ENCODE results near the gene DUOXA2. TPM values are rescaled to one million over a fixed set of nuclear protein-coding genes. Genes with fewer than 3 reads are reported as not detected.
A peak's percentile ranks its signal among the peaks of the same experiment; 100 is the strongest.

Gene DUOXA2
- total RNA-seq, 2 donors from 2014 or later: not detected

DNA sequence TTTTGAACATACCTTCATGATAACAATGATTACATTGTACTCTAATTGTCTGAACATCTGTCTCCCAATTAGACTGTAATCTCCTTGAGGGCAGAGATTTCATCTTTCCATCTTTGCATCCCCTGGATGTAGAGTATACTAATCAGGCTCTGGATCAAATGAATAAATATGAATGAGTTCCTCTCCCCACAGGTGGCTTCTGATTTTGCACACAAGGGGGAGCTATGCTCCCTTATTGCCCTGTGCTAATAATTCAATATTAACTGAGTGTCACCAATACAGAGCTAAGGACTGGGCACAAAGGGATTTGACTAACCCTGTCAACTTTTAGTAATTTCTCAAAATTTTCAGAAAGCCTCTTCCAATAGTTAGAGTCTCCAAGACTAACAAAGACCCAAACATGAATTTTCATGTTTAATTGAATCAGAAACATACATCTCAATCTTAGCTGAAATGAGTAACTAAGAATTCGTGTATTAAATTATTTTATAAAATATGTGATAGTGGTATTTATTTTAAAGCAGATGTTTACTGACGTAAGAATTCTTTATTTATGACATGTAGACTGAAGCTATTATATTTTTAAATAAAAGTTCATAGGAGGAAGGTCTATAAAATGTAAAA is 12.5 kb downstream of the DUOXA2 start:
- Histone ChIP-seq H3K27me3 (peaks cover 0 to 6% of the 10 kb centered on the region in 2 donors), H3K4me1 (peaks cover 0 to 15% of the 10 kb centered on the region in 2 donors), H3K4me3 (no peak overlapping the region), H3K27ac (no peak overlapping the region), H3K36me3 (no peaks in the 10 kb centered on the region), H3K9me3 (no peaks in the 10 kb centered on the region)
- no peak for DNase-seq (ENCODE audit: low spot score)
- TF ChIP-seq, protein P1, sequence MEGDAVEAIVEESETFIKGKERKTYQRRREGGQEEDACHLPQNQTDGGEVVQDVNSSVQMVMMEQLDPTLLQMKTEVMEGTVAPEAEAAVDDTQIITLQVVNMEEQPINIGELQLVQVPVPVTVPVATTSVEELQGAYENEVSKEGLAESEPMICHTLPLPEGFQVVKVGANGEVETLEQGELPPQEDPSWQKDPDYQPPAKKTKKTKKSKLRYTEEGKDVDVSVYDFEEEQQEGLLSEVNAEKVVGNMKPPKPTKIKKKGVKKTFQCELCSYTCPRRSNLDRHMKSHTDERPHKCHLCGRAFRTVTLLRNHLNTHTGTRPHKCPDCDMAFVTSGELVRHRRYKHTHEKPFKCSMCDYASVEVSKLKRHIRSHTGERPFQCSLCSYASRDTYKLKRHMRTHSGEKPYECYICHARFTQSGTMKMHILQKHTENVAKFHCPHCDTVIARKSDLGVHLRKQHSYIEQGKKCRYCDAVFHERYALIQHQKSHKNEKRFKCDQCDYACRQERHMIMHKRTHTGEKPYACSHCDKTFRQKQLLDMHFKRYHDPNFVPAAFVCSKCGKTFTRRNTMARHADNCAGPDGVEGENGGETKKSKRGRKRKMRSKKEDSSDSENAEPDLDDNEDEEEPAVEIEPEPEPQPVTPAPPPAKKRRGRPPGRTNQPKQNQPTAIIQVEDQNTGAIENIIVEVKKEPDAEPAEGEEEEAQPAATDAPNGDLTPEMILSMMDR (IDR thresholded peaks at IDR 0.05): peak in 1 of 2 donors; percentile 63

DNA sequence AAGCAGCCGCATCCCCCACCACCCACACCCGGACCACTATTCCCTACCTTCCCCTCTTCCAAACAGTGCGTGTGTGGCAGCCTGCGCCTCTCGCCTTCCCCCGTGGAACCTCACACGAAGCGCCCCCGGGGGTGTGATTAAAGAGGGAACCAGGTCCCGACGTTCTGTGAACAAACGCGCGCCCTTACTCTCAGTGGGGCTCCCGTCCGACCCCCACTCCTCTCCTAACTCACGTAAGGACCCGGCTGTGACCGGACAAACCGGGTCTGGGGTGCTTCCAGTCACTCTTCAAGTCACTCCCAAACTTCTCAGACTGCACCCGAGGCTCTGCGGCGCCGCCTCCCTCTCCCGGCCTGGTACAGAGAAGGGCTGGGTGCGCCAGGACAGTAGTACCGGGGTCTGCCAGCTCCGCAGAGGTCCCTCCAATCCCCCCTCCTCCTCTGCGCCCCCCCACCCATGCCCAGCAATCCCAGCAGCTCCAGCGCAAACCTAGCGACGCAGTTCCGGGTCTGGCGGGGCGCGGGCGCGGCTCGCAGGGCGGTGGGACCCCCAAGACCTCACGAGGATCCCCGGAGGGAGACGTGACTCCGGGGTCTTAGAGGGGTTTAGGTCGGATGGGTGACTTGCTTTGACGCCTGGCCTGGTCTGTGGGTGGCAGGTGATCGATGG is 15.0 kb downstream of the DUOXA2 start:
- H3K4me3 ChIP-seq: peak overlapping the region; percentile 20 to 48
- no peak overlapping the region for H3K27ac ChIP-seq
- no peaks in the 10 kb centered on the region for H3K36me3 ChIP-seq
- TF ChIP-seq, protein P1 (IDR thresholded peaks at IDR 0.05): no peak
- H3K9me3 ChIP-seq: no peaks in the 10 kb centered on the region
- H3K4me1 ChIP-seq: peaks cover 0 to 15% of the 10 kb centered on the region in 2 donors
- peaks cover 0 to 6% of the 10 kb centered on the region in 2 donors for H3K27me3 ChIP-seq
- DNase-seq (ENCODE audit: low spot score): no peak

DNA sequence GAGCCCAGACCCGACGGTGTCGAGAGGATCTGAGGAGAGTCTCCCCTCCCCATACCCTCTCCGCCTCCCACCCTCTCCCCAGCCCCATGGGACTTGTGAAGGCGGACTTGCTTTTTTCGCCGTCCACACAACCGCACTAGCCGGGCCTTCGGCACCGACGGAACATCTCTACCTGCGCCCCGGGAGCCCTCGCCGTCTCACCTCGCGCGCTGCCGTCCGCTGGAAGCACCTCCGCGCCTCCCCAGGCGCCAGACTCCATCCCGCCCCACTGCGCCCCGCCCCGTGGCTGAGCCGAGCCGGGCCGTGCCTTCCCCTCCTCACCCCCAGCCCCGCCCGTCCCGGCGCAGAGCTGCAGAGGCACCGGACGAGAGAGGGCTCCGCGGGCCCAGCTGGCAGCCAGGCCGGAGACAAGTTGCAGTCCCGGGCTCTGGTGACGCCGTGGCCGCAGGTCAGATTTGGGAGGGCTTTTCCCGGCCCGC is 15.6 kb downstream of the DUOXA2 start, which contains the start of the genes DUOX1 and DUOXA1:
TSS of gene DUOX1 (plus strand) at position 344 of the 479 bp plus-strand sequence. CDS start 1,973 bp downstream, outside the sequence.
TSS of gene DUOXA1 (minus strand) at position 229 of the 479 bp plus-strand sequence. CDS start 6,865 bp downstream, outside the sequence.
- TF ChIP-seq, protein P1 (IDR thresholded peaks at IDR 0.05): no peak
- no peaks in the 10 kb centered on the region for H3K9me3 ChIP-seq
- DNase-seq (ENCODE audit: low spot score): no peak
- peaks cover 0 to 15% of the 10 kb centered on the region in 2 donors for H3K4me1 ChIP-seq
- no peaks in the 10 kb centered on the region for H3K36me3 ChIP-seq
- peak within 1 kb of the TSS; percentile 20 to 48 for H3K4me3 ChIP-seq
- peaks cover 0 to 6% of the 10 kb centered on the region in 2 donors for H3K27me3 ChIP-seq
- no peak within 1 kb of the TSS for H3K27ac ChIP-seq

DNA sequence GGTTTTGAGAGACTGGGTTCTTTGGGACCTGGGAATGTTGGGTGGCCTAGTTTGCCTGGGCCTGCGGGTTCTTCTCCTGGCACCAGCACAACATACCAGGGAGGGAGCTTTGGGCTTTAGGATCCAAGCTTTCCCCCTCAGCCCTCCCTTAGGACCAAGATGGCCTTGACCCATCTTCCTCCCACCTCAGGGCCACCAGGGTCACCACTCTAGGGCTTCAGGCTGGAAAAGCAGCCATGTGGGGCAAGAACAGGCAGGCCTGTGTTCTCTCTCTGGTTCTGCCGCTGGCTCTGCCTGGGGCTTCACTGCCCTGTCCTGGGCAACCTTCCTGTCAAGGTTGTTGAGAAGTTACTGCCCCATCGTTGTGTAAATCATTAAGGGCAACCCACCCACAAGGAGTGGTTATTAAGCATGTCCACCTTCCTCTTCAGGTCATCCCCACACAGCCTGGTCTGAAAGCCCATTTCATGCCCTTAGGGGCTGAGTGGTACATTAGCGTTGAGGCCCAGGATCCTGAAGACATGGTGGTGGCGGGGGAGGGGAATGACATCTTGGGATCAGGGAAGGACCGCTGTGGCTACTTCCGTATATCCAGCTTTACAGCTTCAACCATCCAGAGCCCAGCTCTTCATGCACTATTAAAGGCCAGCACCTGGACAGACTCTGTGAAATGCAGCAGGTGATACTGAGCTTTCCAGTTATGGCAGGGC is 16.3 kb downstream of the DUOXA2 start:
- H3K27ac ChIP-seq: no peak overlapping the region
- peaks cover 0 to 21% of the 10 kb centered on the region in 2 donors for H3K4me1 ChIP-seq
- H3K4me3 ChIP-seq: peak overlapping the region; percentile 20 to 48
- TF ChIP-seq, protein P1 (IDR thresholded peaks at IDR 0.05): no peak
- H3K27me3 ChIP-seq: peaks cover 0 to 11% of the 10 kb centered on the region in 2 donors
- no peaks in the 10 kb centered on the region for H3K36me3 ChIP-seq
- no peak for DNase-seq (ENCODE audit: low spot score)
- no peaks in the 10 kb centered on the region for H3K9me3 ChIP-seq

DNA sequence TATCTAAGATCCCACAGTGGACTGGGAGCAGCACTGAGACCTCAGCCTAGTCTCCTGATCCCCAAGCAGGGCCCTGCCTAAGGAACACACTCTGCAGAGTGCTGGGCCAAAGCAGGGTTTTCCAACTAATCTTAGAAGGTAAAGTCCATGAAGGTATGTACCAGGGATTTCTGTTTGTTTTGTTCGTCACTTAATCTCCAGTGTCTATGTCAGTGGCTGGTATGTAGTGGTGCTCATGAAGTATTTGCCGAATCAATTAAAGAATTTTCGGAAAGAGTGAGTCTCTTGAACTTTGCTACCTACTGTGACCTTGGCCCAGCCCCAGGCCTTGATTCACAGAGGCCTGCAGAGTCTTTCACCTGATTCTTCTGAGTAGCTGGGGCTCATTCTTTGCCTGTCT is 17.4 kb downstream of the DUOXA2 start:
- Histone ChIP-seq H3K27ac (no peak overlapping the region), H3K27me3 (peaks cover 0 to 11% of the 10 kb centered on the region in 2 donors), H3K4me1 (peaks cover 0 to 22% of the 10 kb centered on the region in 2 donors), H3K9me3 (no peaks in the 10 kb centered on the region), H3K36me3 (no peaks in the 10 kb centered on the region), H3K4me3 (no peak overlapping the region)
- TF ChIP-seq, protein P1 (IDR thresholded peaks at IDR 0.05): no peak
- DNase-seq (ENCODE audit: low spot score): no peak

All from right atrium auricular region (tissue), 2 donors.